ENCODE measurements around the gene LRRTM2.

DNA sequence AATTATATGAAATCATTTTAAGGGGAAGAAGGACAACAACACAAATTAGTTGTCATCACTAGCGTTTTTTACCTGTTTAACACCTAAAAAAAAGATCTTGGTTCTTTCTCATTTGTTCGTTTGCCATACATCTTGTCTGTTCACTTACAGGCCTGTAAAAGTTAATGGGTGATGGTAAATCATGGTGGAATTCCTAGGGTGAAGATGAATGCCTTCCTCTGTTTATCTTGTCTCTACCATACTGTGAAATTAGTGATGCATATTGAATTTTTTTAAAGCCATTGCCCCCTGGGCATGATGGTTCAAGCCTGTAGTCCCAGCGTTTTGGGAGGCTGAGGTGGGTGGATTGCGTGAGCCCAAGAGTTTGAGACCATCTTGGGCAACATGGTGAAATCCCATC lies 46.6 kb downstream of the LRRTM2 start:
- TF ChIP-seq, protein P1, sequence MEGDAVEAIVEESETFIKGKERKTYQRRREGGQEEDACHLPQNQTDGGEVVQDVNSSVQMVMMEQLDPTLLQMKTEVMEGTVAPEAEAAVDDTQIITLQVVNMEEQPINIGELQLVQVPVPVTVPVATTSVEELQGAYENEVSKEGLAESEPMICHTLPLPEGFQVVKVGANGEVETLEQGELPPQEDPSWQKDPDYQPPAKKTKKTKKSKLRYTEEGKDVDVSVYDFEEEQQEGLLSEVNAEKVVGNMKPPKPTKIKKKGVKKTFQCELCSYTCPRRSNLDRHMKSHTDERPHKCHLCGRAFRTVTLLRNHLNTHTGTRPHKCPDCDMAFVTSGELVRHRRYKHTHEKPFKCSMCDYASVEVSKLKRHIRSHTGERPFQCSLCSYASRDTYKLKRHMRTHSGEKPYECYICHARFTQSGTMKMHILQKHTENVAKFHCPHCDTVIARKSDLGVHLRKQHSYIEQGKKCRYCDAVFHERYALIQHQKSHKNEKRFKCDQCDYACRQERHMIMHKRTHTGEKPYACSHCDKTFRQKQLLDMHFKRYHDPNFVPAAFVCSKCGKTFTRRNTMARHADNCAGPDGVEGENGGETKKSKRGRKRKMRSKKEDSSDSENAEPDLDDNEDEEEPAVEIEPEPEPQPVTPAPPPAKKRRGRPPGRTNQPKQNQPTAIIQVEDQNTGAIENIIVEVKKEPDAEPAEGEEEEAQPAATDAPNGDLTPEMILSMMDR (IDR thresholded peaks at IDR 0.05): no peak
- TF ChIP-seq POLR2AphosphoS5 (IDR thresholded peaks at IDR 0.05) (no peak), POLR2A (IDR thresholded peaks at IDR 0.05) (no peak)

All from prostate gland (tissue), 2 donors.